Embryonic facial prominence (tissue), 1 donor: ENCODE data around the gene IL15RA.
"Not testable (repeated sequence)": the region's sequence is repeated elsewhere in the genome, so short reads cannot be mapped to it uniquely, and the experiment has no call there.

Experiments used
- DNase-seq: peaks from one replicate; pipeline ENCODE4 v3.0.0-alpha.2; 2016; ENCODE audit errors: extremely low spot score

The IL15RA gene

GRCh38 chr10:5970066-5970465, 7.3 kb downstream of the IL15RA start:
- no peak for DNase-seq

GRCh38 chr10:5968681-5969453, 8.5 kb downstream of the IL15RA start:
- no peak for DNase-seq

DNA sequence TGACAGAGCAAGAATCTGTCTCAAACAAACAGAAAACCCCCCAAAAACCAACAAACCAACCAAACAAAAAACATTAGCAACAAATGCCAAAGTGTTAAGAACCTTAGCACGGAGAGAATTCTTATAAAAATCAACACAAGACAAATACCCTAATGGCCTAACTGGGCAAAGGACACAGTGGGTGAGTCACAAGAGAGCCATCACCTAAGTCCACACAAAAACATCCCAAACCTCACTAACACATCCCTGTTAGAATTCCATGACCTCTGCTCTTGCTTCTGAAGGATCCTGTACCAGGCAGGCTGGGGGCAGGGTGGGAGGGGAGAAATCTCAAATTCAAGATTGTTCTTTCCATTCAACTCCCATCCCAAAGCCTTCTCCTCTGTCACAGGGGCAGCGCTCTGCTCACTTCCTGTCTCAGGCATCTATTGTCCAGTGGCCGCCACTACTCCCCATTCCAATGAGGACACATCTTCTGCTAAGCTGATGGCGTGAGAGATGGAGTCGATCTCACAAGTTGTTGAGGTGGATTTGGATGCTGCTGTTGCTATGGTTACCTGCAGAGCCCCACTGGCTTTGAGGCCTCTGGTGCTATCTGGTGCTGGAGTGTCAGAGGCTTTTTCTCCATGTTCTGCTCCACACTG, 9.2 kb downstream of the IL15RA start:
- no peak for DNase-seq

DNA sequence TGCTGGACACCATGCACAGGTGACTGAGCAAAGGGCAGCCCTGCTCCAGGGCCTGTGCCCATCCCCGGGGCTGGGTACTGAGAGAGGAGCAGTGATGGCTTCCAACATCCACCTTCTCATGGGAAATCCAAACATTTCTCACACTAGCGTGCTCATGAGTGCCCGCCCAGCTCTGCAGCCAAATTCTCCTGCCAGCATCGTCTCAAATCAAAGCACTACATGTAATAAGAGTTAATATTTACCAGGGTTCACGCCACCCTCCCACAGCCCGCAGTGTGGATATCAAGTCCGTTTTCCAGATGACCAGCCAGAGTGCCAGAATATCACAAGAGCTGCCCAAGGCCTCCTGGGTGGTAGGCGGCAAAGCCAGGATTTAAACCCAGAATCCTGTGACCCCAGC, 12.1 kb downstream of the IL15RA start:
- DNase-seq, result no peak

DNA sequence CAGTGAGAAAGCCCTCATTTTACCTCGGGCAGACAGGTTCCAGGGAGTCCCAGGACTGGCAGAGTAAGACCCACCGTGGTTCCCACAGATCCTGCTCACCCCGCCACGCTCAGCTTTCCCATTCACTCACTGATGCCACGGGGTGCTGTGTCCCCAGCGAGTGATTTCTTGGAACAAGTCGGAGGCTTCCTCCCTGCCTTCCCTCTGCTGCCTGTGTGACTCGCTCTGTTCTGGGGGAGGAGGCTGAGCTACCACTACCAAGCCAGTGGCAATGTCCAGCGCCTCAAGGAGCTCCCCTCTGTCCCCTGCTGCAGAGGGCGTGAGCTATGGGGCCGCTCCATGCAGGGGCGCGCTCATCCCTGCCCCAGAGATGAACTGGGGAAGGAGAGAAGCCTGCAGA, 12.6 kb downstream of the IL15RA start:
- DNase-seq, result no peak

- no peak for DNase-seq
Measured at GRCh38 chr10:5963591-5963990, 13.8 kb downstream of the IL15RA start.

- no peak for DNase-seq
Measured at GRCh38 chr10:5963071-5963470, 14.3 kb downstream of the IL15RA start.

DNA sequence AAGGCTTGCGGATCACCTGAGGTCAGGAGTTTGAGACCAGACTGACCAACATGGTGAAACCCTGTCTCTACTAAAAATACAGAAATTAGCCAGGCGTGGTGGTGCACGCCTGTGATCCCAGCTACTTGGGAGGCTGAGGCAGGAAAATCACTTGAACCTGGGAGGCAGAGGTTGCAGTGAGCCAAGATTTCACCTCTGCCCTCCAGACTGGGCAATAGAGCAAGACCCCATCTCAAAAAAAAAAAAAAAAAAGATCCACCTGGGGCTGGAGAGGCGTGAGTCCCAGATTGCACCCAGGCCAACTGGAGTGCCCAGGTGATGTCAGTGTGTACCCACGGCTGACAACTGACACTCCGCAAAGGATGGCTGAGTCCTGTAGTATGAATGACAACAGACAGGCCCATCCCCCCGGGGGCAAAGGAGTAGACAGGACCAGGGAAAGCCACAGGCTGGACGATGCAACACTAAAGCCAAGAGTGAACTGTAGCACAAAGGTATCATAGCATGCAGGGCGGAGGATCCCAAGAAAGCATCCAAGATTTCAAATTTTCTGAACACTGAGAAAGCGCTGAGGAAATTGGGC, 14.9 kb downstream of the IL15RA start:
- DNase-seq, result not testable (repeated sequence)

- DNase-seq, result no peak
Measured at GRCh38 chr10:5961405-5962100, 15.8 kb downstream of the IL15RA start.

DNA sequence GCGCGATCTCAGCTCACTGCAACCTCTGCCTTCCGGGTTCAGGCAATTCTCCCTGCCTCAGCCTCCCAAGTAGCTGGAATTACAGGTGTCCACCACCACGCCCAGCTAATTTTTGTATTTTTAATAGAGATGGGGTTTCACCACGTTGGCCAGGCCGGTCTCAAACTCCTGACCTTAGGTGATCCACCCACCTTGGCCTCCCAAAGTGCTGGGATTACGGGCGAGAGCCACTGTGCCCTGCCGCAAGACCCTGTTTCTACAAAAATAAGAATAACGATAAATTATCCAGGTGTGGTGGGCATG, 16.4 kb downstream of the IL15RA start:
- not testable (repeated sequence) for DNase-seq

DNA sequence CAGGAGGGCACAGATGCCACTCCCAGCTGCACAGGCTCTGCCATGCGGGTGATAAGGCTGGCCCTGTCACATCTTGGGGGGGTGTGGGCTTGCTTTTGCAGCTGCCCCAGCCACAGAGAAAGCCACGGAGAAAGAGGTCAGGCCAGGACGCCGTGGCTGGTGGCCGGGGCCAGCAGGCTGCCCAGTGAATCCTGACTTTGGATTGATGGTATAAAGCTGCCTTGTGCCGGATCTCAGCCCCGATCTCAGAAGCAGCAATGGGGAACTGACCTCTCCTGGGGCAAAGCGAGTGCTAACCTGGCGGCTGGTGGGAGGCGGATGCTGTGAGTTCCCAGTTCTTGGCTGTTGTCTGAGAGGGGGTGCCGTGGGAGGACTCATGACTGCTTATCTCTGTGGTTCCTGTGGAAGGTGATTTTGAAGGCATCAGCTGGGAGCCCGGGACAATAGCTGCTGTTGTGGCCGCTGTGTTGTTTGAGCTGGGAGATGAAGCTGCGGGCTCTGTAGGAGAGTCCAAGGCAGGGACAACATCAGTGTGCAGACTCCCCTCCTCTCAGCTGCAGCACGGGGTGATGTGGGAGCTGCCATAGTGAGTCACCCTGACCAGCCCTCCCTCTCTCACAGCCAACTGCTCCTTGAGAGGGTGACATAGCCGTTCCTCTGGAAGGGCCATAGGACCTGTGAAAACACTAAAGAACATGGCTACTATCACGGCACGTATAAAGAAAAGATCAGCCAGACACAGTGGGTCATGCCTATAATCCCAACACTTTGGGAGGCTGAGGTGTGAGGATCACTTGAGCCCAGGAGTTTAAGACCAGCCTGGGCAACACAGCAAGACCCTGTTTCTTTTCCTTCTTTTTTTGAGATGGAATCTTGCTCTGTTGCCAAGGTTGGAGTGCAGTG, 17.0 kb downstream of the IL15RA start:
- no peak for DNase-seq

- DNase-seq, result no peak
Measured at GRCh38 chr10:5959581-5960069, 17.7 kb downstream of the IL15RA start.

- no peak for DNase-seq
Measured at GRCh38 chr10:5959142-5959541, 18.2 kb downstream of the IL15RA start.

GRCh38 chr10:5958675-5959074, 18.7 kb downstream of the IL15RA start:
- no peak for DNase-seq

DNA sequence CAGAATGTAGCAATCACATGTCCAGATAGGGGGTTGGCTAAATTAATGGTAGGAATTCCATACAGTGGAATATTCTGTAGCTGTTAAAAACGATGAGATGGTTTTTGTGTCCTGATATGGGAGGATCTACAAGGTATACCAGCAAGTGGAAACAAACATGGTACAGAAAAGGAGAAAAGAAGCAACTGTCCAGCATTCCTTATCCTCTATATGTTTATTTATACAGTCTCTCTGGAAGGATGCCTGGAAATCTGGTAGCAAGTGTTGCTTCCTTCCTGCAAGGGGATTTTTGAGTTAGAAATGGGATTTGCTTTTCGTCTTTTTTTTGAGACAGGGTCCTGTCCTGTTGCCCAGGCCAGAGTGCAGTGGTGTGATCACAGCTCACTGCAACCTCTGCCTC, 19.3 kb downstream of the IL15RA start:
- DNase-seq, result no peak

GRCh38 chr10:5956146-5956936, 21.0 kb downstream of the IL15RA start:
- no peak for DNase-seq

GRCh38 chr10:5953676-5954075, 23.7 kb downstream of the IL15RA start:
- no peak for DNase-seq

GRCh38 chr10:5952731-5953385, 24.5 kb downstream of the IL15RA start:
- no peak for DNase-seq

DNA sequence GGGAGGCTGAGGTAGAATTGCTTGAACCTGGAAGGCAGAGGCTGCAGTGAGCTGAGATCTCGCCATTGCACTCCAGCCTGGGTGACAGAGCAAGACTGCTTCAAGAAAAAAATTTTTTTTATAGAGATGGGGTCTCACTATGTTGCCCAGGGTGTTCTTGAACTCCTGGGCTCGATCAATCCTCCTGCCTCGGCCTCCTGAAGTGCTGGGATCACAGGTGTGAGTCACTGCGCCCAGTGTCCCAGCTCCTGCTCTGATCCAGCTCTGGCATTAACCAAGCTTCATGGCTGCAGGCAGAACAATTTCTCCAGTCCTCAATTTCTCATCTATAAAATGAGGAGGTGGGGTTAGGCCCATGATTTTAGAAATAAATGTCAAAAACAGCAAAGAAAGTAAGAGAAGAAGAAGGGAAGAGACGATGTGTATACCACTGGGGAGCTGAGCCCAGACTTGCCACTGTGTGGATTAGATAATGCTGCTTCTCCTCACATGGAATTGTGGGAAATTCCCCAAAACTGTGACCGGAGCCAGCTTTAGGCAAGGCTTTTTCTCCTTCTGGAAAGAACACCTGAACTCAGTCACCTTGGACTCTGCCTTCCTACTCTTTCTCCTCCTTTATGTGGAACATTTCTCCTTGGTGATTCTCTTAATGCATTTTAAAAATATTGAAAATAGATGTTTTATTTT, 25.5 kb downstream of the IL15RA start:
- DNase-seq, result no peak
